Measurements from ENCODE around the gene MMP24OS.

MMP24OS gene

GRCh38 chr20:35252037-35252461 is 25.9 kb downstream of the MMP24OS start:
- no peak for DNase-seq (ENCODE audit: low read depth in 2 of 2)

- DNase-seq (ENCODE audit: low read depth in 2 of 2): no peak
Observed at GRCh38 chr20:35251613-35251940, 26.3 kb downstream of the MMP24OS start.

- DNase-seq (ENCODE audit: low read depth in 2 of 2): no peak
Observed at GRCh38 chr20:35248641-35249475, 29.1 kb downstream of the MMP24OS start.

GRCh38 chr20:35246723-35247122 is 31.2 kb downstream of the MMP24OS start:
- DNase-seq (ENCODE audit: low read depth in 2 of 2): no peak

GRCh38 chr20:35243986-35244385 is 33.9 kb downstream of the MMP24OS start:
- DNase-seq (ENCODE audit: low read depth in 2 of 2): no peak

- no peak for DNase-seq (ENCODE audit: low read depth in 2 of 2)
Observed at GRCh38 chr20:35243317-35243716, 34.6 kb downstream of the MMP24OS start.

GRCh38 chr20:35240811-35241293 is 37.1 kb downstream of the MMP24OS start:
- no peak for DNase-seq (ENCODE audit: low read depth in 2 of 2)

GRCh38 chr20:35240083-35240810 is 37.7 kb downstream of the MMP24OS start:
- DNase-seq (ENCODE audit: low read depth in 2 of 2): no peak

- no peak for DNase-seq (ENCODE audit: low read depth in 2 of 2)
Observed at GRCh38 chr20:35238735-35239134, 39.2 kb downstream of the MMP24OS start.

- no peak for DNase-seq (ENCODE audit: low read depth in 2 of 2)
Observed at GRCh38 chr20:35238170-35238569, 39.8 kb downstream of the MMP24OS start.

- DNase-seq (ENCODE audit: low read depth in 2 of 2): no peak
Observed at GRCh38 chr20:35237486-35237885, 40.4 kb downstream of the MMP24OS start.

GRCh38 chr20:35235881-35236280 is 42.0 kb downstream of the MMP24OS start:
- DNase-seq (ENCODE audit: low read depth in 2 of 2): no peak

GRCh38 chr20:35232575-35232974 is 45.3 kb downstream of the MMP24OS start:
- DNase-seq (ENCODE audit: low read depth in 2 of 2): no peak

- DNase-seq (ENCODE audit: low read depth in 2 of 2): peak; percentile 3 to 17
Observed at GRCh38 chr20:35226884-35227681, 50.8 kb downstream of the MMP24OS start.
